Stimulated activated CD8-positive, alpha-beta memory T cell treated with anti-CD3 and anti-CD28 coated beads, Interleukin-2, amount 100 ng/mL, for 1 hour (primary cell): ENCODE data around the gene ALG13.
"Not testable (repeated sequence)": the region's sequence is repeated elsewhere in the genome, so short reads cannot be mapped to it uniquely, and the experiment has no call there.

Experiments
- DNase-seq, 2 donors: peaks; one replicate each; pipeline ENCODE4 v3.0.0-alpha.2; 2020; ENCODE audit warnings: low read depth in 2 of 2

Gene ALG13

GRCh38 chrX:111680988-111681779 lies at the start of gene ALG13:
ALG13 (plus strand) TSS chrX:111681170; CDS start chrX:111681219, 49 bp downstream.
- peak; percentile 72 to 76 for DNase-seq

GRCh38 chrX:111634823-111635729 lies 45.9 kb upstream of the ALG13 start:
- no peak for DNase-seq

- DNase-seq: no peak
Measured at GRCh38 chrX:111641969-111642368, 39.0 kb upstream of the ALG13 start.

GRCh38 chrX:111645165-111645564 lies 35.8 kb upstream of the ALG13 start:
- not testable (repeated sequence) for DNase-seq

- no peak for DNase-seq
Measured at GRCh38 chrX:111645607-111646006, 35.4 kb upstream of the ALG13 start.

- DNase-seq: no peak
Measured at GRCh38 chrX:111646515-111646914, 34.5 kb upstream of the ALG13 start.

- no peak for DNase-seq
Measured at GRCh38 chrX:111648802-111649201, 32.2 kb upstream of the ALG13 start.

- no peak for DNase-seq
Measured at GRCh38 chrX:111649638-111650037, 31.3 kb upstream of the ALG13 start.

- no peak for DNase-seq
Measured at GRCh38 chrX:111650845-111651244, 30.1 kb upstream of the ALG13 start.

- no peak for DNase-seq
Measured at GRCh38 chrX:111652719-111653118, 28.3 kb upstream of the ALG13 start.

- DNase-seq: no peak
Measured at GRCh38 chrX:111661241-111661640, 19.7 kb upstream of the ALG13 start.

GRCh38 chrX:111662292-111662691 lies 18.7 kb upstream of the ALG13 start:
- no peak for DNase-seq

- DNase-seq: no peak
Measured at GRCh38 chrX:111671668-111672067, 9.3 kb upstream of the ALG13 start.

- no peak for DNase-seq
Measured at GRCh38 chrX:111687305-111687704, 6.3 kb downstream of the ALG13 start.

- no peak for DNase-seq
Measured at GRCh38 chrX:111695297-111695880, 14.4 kb downstream of the ALG13 start.

GRCh38 chrX:111719426-111720210 lies 38.6 kb downstream of the ALG13 start:
- no peak for DNase-seq

- DNase-seq: no peak
Measured at GRCh38 chrX:111728096-111728495, 47.1 kb downstream of the ALG13 start.

GRCh38 chrX:111731351-111731750 lies 50.4 kb downstream of the ALG13 start:
- DNase-seq: no peak

GRCh38 chrX:111736571-111736970 lies 55.6 kb downstream of the ALG13 start:
- DNase-seq: no peak

- DNase-seq: no peak
Measured at GRCh38 chrX:111742018-111742417, 61.0 kb downstream of the ALG13 start.

GRCh38 chrX:111743316-111743715 lies 62.3 kb downstream of the ALG13 start:
- no peak for DNase-seq

GRCh38 chrX:111756486-111756885 lies 75.5 kb downstream of the ALG13 start:
- no peak for DNase-seq
